Neural cell (in vitro differentiated cells): ENCODE measurements around the gene SPSB4.

Source experiments
- EP300 ChIP-seq: fragments of 450-650 bp; conservative IDR thresholded peaks from 2 replicates; pipeline ENCODE4 v1.6.1; 2014; ENCODE audit warnings: antibody characterized with exemption, mild to moderate bottlenecking, moderate library complexity; ENCODE audit not compliant: poor library complexity, severe bottlenecking
- EZH2 ChIP-seq: fragments of 200-600, 300-800 bp; shearing (Covaris generic), sonication (generic); IDR thresholded peaks from 2 replicates; pipeline ENCODE4 v1.6.1; 2014; ENCODE audit warnings: antibody characterized with exemption, low read length, borderline replicate concordance, mild to moderate bottlenecking; ENCODE audit not compliant: insufficient read depth, poor library complexity, severe bottlenecking
- RAD21 ChIP-seq: fragments of 450-650 bp; conservative IDR thresholded peaks from 2 replicates; pipeline ENCODE4 v1.6.1; 2014; ENCODE audit warnings: antibody characterized with exemption, mild to moderate bottlenecking, moderate library complexity
- TAF1 ChIP-seq: IDR thresholded peaks from 2 replicates; pipeline ENCODE4 v1.6.1; 2012; ENCODE audit warnings: low read depth
- TF ChIP-seq, protein P1 (sequence below): fragments of 450-650 bp; IDR thresholded peaks from 2 replicates; pipeline ENCODE4 v1.5.1; 2014; ENCODE audit warnings: antibody characterized with exemption, mild to moderate bottlenecking, moderate library complexity; ENCODE audit not compliant: poor library complexity, severe bottlenecking
- TF ChIP-seq, protein P2 (sequence below): IDR thresholded peaks from 2 replicates; pipeline ENCODE4 v1.6.1; 2012; ENCODE audit warnings: borderline replicate concordance

DNA sequence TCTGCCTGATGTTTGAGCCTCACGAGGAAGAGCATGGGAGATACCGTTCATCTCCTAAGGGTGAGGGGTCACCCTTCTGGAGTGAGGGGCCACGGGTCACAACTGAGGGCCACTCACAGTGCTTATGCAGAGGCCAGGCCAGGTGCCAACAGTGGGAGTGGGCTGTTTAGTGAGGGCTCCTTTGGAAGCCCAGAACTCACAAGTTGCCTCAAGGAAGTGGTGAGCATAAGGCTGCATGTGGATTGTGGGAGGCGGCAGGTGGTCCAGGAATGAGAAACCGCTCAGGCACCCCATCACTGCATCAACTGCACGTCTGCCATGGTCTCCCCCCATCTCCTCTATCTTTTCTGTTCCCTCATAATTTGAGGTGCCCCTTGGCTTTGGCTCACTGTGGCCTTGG, 26.5 kb downstream of the SPSB4 start:
- TF ChIP-seq, protein P1, sequence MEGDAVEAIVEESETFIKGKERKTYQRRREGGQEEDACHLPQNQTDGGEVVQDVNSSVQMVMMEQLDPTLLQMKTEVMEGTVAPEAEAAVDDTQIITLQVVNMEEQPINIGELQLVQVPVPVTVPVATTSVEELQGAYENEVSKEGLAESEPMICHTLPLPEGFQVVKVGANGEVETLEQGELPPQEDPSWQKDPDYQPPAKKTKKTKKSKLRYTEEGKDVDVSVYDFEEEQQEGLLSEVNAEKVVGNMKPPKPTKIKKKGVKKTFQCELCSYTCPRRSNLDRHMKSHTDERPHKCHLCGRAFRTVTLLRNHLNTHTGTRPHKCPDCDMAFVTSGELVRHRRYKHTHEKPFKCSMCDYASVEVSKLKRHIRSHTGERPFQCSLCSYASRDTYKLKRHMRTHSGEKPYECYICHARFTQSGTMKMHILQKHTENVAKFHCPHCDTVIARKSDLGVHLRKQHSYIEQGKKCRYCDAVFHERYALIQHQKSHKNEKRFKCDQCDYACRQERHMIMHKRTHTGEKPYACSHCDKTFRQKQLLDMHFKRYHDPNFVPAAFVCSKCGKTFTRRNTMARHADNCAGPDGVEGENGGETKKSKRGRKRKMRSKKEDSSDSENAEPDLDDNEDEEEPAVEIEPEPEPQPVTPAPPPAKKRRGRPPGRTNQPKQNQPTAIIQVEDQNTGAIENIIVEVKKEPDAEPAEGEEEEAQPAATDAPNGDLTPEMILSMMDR: no peak
- TF ChIP-seq EZH2: no peak
- TF ChIP-seq, protein P2, sequence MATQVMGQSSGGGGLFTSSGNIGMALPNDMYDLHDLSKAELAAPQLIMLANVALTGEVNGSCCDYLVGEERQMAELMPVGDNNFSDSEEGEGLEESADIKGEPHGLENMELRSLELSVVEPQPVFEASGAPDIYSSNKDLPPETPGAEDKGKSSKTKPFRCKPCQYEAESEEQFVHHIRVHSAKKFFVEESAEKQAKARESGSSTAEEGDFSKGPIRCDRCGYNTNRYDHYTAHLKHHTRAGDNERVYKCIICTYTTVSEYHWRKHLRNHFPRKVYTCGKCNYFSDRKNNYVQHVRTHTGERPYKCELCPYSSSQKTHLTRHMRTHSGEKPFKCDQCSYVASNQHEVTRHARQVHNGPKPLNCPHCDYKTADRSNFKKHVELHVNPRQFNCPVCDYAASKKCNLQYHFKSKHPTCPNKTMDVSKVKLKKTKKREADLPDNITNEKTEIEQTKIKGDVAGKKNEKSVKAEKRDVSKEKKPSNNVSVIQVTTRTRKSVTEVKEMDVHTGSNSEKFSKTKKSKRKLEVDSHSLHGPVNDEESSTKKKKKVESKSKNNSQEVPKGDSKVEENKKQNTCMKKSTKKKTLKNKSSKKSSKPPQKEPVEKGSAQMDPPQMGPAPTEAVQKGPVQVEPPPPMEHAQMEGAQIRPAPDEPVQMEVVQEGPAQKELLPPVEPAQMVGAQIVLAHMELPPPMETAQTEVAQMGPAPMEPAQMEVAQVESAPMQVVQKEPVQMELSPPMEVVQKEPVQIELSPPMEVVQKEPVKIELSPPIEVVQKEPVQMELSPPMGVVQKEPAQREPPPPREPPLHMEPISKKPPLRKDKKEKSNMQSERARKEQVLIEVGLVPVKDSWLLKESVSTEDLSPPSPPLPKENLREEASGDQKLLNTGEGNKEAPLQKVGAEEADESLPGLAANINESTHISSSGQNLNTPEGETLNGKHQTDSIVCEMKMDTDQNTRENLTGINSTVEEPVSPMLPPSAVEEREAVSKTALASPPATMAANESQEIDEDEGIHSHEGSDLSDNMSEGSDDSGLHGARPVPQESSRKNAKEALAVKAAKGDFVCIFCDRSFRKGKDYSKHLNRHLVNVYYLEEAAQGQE: no peak
- TF ChIP-seq TAF1: no peak
- TF ChIP-seq RAD21: no peak
- TF ChIP-seq EP300: no peak
